ENCODE measurements around the gene DZIP1.

DZIP1 gene

DNA sequence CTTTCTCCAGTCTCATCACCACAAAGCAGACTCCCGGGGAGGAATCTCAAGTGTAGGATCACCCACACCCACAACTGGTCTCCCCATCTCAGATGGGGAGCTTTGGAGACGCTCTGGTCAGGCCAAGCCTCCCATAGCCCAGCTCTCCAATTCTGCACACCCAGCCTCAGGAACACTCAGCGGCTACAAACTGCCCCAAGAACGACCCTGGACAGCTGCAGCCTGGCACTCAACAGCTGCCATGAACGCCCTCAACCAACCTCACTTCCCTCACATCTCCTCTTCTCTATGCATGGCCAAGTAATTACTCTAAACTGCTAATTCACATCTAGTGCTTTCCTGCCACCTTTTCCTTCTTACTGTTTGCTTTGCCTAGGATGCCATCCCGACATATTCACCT is 42.6 kb downstream of the DZIP1 start:
- TF ChIP-seq, protein P1, sequence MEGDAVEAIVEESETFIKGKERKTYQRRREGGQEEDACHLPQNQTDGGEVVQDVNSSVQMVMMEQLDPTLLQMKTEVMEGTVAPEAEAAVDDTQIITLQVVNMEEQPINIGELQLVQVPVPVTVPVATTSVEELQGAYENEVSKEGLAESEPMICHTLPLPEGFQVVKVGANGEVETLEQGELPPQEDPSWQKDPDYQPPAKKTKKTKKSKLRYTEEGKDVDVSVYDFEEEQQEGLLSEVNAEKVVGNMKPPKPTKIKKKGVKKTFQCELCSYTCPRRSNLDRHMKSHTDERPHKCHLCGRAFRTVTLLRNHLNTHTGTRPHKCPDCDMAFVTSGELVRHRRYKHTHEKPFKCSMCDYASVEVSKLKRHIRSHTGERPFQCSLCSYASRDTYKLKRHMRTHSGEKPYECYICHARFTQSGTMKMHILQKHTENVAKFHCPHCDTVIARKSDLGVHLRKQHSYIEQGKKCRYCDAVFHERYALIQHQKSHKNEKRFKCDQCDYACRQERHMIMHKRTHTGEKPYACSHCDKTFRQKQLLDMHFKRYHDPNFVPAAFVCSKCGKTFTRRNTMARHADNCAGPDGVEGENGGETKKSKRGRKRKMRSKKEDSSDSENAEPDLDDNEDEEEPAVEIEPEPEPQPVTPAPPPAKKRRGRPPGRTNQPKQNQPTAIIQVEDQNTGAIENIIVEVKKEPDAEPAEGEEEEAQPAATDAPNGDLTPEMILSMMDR (conservative IDR thresholded peaks at IDR 0.05; ENCODE audit: low read depth, low read length): no peak
- no peak for DNase-seq (ENCODE audit: low read depth)
- no peak overlapping the region for H3K4me3 ChIP-seq (ENCODE audit: low read depth, low read length)

DNA sequence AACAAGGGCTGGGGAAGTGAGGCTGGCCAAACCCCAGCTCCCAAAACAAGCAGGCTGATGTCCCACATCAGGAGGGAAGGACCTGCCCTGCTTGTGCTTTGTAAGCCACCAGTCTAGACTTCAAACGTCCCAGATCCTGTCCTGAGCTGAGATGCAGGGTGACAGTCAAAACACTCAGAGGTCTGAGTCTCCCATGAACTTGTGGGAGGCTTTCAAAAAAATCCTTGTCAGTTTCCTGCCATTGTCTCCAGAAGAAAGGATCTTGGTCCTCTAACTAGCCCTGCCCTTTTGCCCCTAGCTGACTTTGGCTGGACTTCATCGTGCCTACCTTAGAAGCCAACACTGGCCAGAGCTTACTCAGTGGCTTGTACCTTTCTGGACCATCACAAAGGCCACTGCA is 43.3 kb downstream of the DZIP1 start:
- H3K4me3 ChIP-seq (ENCODE audit: low read depth, low read length): no peak overlapping the region
- TF ChIP-seq, protein P1 (conservative IDR thresholded peaks at IDR 0.05; ENCODE audit: low read depth, low read length): no peak
- DNase-seq (ENCODE audit: low read depth): no peak

DNA sequence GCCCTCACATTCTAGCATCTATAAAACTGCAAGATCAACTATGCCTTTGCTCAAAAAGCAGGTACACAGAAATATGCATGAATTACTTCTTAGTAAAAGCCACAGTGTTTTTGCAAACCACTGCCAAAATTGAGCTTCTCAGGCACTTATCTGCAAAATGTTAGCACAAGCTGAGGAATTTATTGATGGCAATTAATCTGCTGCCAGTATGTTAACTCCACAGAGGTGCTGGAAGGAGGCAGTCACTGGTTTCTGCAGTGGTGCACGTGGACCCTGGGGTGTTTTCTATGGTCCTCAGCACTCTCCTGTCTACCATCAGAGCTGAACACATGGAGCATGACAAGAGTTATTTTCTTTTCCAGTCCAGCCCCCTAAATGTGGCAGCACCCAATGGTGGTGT is 47.8 kb downstream of the DZIP1 start:
- no peak overlapping the region for H3K4me3 ChIP-seq (ENCODE audit: low read depth, low read length)
- TF ChIP-seq, protein P1 (conservative IDR thresholded peaks at IDR 0.05; ENCODE audit: low read depth, low read length): no peak
- no peak for DNase-seq (ENCODE audit: low read depth)

DNA sequence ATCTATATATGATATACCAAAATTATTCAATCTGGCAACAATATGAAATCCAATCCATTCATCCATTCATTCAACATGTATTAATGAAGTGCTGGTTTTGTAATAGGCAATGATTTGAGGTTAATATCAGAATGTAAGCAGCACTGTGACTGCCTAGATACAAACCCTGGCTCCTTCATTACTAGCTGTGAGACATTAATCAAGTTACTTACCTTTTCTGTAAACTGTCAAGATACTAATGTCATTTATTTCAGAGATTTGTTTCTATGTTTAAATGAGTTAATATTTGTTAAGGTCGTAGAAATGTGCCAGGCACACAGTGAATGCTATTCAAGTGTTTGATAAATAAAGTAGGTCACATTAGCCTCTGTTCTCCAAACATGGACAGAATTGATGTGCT is 51.0 kb downstream of the DZIP1 start:
- TF ChIP-seq, protein P1 (conservative IDR thresholded peaks at IDR 0.05; ENCODE audit: low read depth, low read length): no peak

DNA sequence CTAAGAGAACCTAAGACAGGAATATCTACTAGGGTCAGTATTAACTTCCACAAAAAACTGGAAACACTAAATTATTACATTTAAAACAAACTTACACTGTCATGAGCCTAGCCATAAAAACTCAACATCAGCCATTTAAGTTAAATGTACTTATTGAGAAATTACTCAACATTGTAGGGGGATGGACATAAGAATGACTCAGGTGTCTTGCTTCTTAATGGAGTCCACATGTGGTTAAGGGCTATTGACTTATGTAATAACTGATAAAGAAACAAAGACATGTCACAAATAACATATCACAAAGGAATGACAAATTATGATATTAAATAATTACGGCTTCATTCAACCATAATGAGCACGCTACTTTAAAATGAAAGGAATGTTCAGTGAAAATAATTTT is 55.8 kb downstream of the DZIP1 start:
- TF ChIP-seq, protein P1 (conservative IDR thresholded peaks at IDR 0.05; ENCODE audit: low read depth, low read length): no peak
- H3K4me3 ChIP-seq (ENCODE audit: low read depth, low read length): no peak overlapping the region
- peak; percentile 30 for DNase-seq (ENCODE audit: low read depth)

More for the DNA sequence above, 51.0 kb downstream of the DZIP1 start:
- no peak for DNase-seq (ENCODE audit: low read depth)
- no peak overlapping the region for H3K4me3 ChIP-seq (ENCODE audit: low read depth, low read length)

DNA sequence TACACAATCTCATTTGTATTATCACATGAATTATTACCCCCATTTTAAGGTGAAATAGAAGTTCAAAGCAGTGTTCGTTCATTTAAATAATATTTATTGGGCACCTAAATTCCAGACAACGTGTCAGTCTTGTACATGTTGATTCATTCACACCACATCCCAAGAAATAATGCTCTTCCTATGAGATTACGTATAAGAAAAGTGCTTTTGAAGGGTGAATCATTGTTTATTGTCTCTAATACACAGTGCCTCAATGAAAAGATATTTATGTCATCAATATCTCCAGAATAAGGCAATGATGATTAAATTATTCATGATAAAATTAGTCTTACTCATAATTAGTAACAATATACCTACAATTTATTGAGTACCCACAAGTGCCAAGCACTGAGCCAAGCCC is 56.4 kb downstream of the DZIP1 start:
- no peak overlapping the region for H3K4me3 ChIP-seq (ENCODE audit: low read depth, low read length)
- DNase-seq (ENCODE audit: low read depth): no peak
- TF ChIP-seq, protein P1 (conservative IDR thresholded peaks at IDR 0.05; ENCODE audit: low read depth, low read length): no peak

DNA sequence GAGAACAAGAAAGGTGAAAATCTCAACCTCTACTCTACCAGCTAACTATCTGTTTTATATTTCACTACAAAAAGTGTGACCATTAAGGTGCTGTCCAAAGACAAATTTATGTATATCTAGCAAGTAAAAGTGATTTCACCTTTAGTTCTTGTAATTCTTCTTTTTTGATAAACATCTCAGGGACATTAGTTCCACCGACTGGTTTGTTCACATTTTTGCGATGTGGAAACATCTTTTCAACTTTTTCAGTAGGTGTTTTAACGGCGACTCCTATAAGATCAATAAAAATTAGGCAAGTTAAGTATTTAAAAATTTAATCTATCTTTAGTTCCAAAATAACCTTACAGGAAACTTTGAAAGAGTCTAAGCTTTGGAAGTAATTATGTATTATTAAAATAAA is 58.6 kb downstream of the DZIP1 start:
- TF ChIP-seq, protein P1 (conservative IDR thresholded peaks at IDR 0.05; ENCODE audit: low read depth, low read length): no peak
- no peak for DNase-seq (ENCODE audit: low read depth)
- no peak overlapping the region for H3K4me3 ChIP-seq (ENCODE audit: low read depth, low read length)
